Loucy (cell line): ENCODE results near the gene KIF3B.

Experiments
- CTCF ChIP-seq: fragments of 200-600 bp; sonication (generic); conservative IDR thresholded peaks from 2 replicates; pipeline ENCODE4 v1.5.1; 2014; ENCODE audit warnings: mild to moderate bottlenecking, antibody characterized with exemption, low read length
- EZH2phosphoT487 ChIP-seq: fragments of 200-600 bp; IDR thresholded peaks from 2 replicates; pipeline ENCODE4 v1.6.1; 2018; ENCODE audit warnings: antibody characterized with exemption, mild to moderate bottlenecking, moderate library complexity, borderline replicate concordance

- TF ChIP-seq CTCF (no peak), EZH2phosphoT487 (no peak)
Observed at GRCh38 chr20:32285621-32286371, 8.3 kb downstream of the KIF3B start.
